Osteoblast (primary cell): ENCODE measurements around the gene MTHFD1L. TPM values are rescaled to one million over a fixed set of nuclear protein-coding genes. Genes with fewer than 3 reads are reported as not detected.

Experiments used
- DNase-seq: peaks from one replicate; pipeline ENCODE4 v3.0.0; 2011; ENCODE audit warnings: low spot score, mixed read lengths; ENCODE audit not compliant: insufficient read length; ENCODE audit errors: missing footprints
- H2AFZ ChIP-seq: 2 replicates; pipeline ENCODE4 v1.6.0; 2011; ENCODE audit warnings: mild to moderate bottlenecking, low read length
- H3K27ac ChIP-seq: 2 replicates; pipeline ENCODE4 v1.5.1; 2011; ENCODE audit warnings: mild to moderate bottlenecking, low read depth, low read length, moderate library complexity
- H3K27me3 ChIP-seq: 2 replicates; pipeline ENCODE4 v1.6.0; 2012; ENCODE audit warnings: mild to moderate bottlenecking, control low read depth, inconsistent platforms, low read length, moderate library complexity; ENCODE audit not compliant: insufficient read depth
- H3K36me3 ChIP-seq: 2 replicates; pipeline ENCODE4 v1.5.1; 2011; ENCODE audit warnings: mild to moderate bottlenecking, low read length, control low read depth, moderate library complexity; ENCODE audit not compliant: insufficient read depth
- H3K4me1 ChIP-seq: 2 replicates; pipeline ENCODE4 v1.5.1; 2011; ENCODE audit warnings: mild to moderate bottlenecking, low read length, control low read depth, moderate library complexity; ENCODE audit not compliant: insufficient read depth
- H3K4me2 ChIP-seq: 2 replicates; pipeline ENCODE4 v1.6.0; 2011; ENCODE audit warnings: mild to moderate bottlenecking, low read length; ENCODE audit not compliant: insufficient read depth
- H3K4me3 ChIP-seq: fragments of 200-600 bp; sonication (generic); 3 replicates; pipeline ENCODE4 v1.5.1; 2012; ENCODE audit warnings: mild to moderate bottlenecking, low read length, inconsistent platforms; ENCODE audit not compliant: insufficient read depth
- H3K79me2 ChIP-seq: 2 replicates; pipeline ENCODE4 v1.6.0; 2012; ENCODE audit warnings: mild to moderate bottlenecking, low read length, control low read depth, inconsistent platforms; ENCODE audit not compliant: insufficient read depth
- H3K9me3 ChIP-seq: 2 replicates; pipeline ENCODE4 v1.5.1; 2011; ENCODE audit warnings: low read depth, low read length, control low read depth
- H4K20me1 ChIP-seq: 2 replicates; pipeline ENCODE4 v1.6.0; 2012; ENCODE audit warnings: mild to moderate bottlenecking, low read length, control low read depth; ENCODE audit not compliant: insufficient read depth
- CTCF ChIP-seq: IDR thresholded peaks from 2 replicates; pipeline ENCODE4 v1.5.1; 2011; ENCODE audit warnings: mild to moderate bottlenecking, low read depth, low read length, moderate library complexity; ENCODE audit errors: extremely low read depth
- total RNA-seq: library from RNA; depleted of rRNA; stranded (reverse); fragments of >200 nt; gene quantifications from 2 replicates; pipeline ENCODE4 v1.2.3, GENCODE V29; 2012

Gene MTHFD1L
- total RNA-seq, 1 donor, result 56.8 TPM

DNA sequence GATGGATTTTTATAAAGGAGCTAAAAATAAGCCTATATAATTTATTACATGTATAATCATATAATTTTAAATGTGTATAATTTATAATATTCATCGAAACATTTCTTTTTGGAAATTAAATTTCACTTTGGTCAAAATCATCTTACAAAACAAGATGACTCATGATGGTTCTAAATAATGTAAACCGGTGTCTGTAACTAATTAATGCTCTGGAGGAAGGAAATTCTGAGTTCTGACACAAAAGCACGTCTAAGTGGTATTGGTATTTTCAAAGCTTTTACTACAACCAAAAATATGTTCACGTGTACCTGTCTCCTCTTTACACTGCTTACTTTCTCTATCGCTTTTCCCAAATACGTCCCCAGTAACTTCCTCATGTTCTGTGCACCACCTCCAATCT is 134.1 kb downstream of the MTHFD1L start:
- no peak overlapping the region for H3K4me3 ChIP-seq
- no peaks in the 10 kb centered on the region for H3K27me3 ChIP-seq
- DNase-seq, result no peak
- TF ChIP-seq CTCF, result no peak
- peaks cover 6% of the 10 kb centered on the region for H3K4me1 ChIP-seq
- H2AFZ ChIP-seq, result no peak overlapping the region
- no peaks in the 10 kb centered on the region for H3K79me2 ChIP-seq
- no peak overlapping the region for H3K27ac ChIP-seq
- H3K4me2 ChIP-seq, result no peak overlapping the region
- peaks cover 13% of the 10 kb centered on the region for H3K36me3 ChIP-seq
- H3K9me3 ChIP-seq, result no peaks in the 10 kb centered on the region
- H4K20me1 ChIP-seq, result no peaks in the 10 kb centered on the region

DNA sequence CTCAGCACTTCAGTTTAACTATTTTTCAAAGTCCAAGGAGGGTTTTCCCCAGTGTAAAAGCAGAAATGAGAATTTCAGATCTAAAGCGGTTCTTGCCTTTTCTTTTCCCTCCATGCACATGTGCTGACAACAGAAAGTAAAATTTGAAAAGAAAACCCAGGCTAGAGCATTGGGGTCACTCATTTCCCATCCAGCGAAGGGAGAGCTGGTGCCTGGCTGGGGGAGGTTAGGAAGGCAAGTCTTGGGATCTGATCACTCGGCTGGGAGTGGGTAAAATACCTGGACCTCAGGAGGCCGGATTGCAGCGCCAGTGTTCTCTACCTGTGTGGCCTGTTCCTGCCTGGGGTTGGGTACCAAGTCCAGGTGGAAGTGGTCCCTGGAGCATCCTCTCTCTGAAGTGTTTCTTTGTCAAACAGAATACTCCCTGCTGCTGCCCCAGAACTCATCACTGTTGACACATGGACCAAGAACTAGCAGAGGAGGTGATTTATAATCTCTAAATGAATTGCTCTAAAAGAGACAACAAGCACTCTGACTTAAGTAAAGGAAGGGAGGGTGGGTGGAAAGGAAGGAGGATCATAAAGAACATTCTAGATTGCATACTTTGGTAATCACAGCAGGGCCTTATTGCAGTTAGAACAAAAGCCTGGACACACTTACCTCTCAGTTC is 136.0 kb downstream of the MTHFD1L start:
- no peak overlapping the region for H3K4me2 ChIP-seq
- no peak overlapping the region for H2AFZ ChIP-seq
- H3K4me1 ChIP-seq, result peaks cover 14% of the 10 kb centered on the region
- no peak for TF ChIP-seq CTCF
- no peaks in the 10 kb centered on the region for H4K20me1 ChIP-seq
- no peak overlapping the region for H3K27ac ChIP-seq
- no peak for DNase-seq
- no peak overlapping the region for H3K4me3 ChIP-seq
- H3K36me3 ChIP-seq, result peaks cover 6% of the 10 kb centered on the region
- no peaks in the 10 kb centered on the region for H3K27me3 ChIP-seq
- H3K79me2 ChIP-seq, result no peaks in the 10 kb centered on the region
- H3K9me3 ChIP-seq, result no peaks in the 10 kb centered on the region

- Histone ChIP-seq H3K27me3 (no peaks in the 10 kb centered on the region), H3K27ac (no peak overlapping the region), H3K79me2 (no peaks in the 10 kb centered on the region), H3K4me3 (no peak overlapping the region), H3K36me3 (peaks cover 3% of the 10 kb centered on the region), H3K4me2 (no peak overlapping the region), H3K9me3 (no peaks in the 10 kb centered on the region), H2AFZ (no peak overlapping the region), H4K20me1 (no peaks in the 10 kb centered on the region), H3K4me1 (peaks cover 14% of the 10 kb centered on the region)
- DNase-seq, result no peak
- TF ChIP-seq CTCF, result no peak
These were observed 136.6 kb downstream of the MTHFD1L start for GRCh38 chr6:151002057-151002450.

- H4K20me1 ChIP-seq, result no peaks in the 10 kb centered on the region
- H3K9me3 ChIP-seq, result no peaks in the 10 kb centered on the region
- H3K4me1 ChIP-seq, result peaks cover 14% of the 10 kb centered on the region
- H2AFZ ChIP-seq, result no peak overlapping the region
- no peaks in the 10 kb centered on the region for H3K36me3 ChIP-seq
- H3K4me2 ChIP-seq, result no peak overlapping the region
- no peaks in the 10 kb centered on the region for H3K27me3 ChIP-seq
- no peaks in the 10 kb centered on the region for H3K79me2 ChIP-seq
- no peak overlapping the region for H3K27ac ChIP-seq
- no peak overlapping the region for H3K4me3 ChIP-seq
- no peak for DNase-seq
- TF ChIP-seq CTCF, result no peak
These were observed 137.0 kb downstream of the MTHFD1L start for GRCh38 chr6:151002491-151002935.
